A549 (cell line): ENCODE results near the gene TMCO4.

Experiments
- CTCF ChIP-seq: fragments of >200 bp; sonication (Bioruptor Twin); formaldehyde crosslinking; IDR thresholded peaks from 3 replicates; pipeline ENCODE4 v1.5.1; 2016
- EP300 ChIP-seq, 2 experiments: fragments of >200 bp; sonication (Bioruptor Twin); formaldehyde crosslinking; IDR thresholded peaks; 2 replicates in 1 of 2; 3 replicates in 1 of 2; pipeline ENCODE4 v1.6.1; 2016 to 2017

GRCh38 chr1:19730793-19731192 lies 68.9 kb downstream of the TMCO4 start:
- TF ChIP-seq CTCF (no peak), EP300 (IDR thresholded peaks at IDR 0.05) (no peak)
